Measurements from ENCODE around the gene TMEM185B.
"Not testable (repeated sequence)": the region's sequence is repeated elsewhere in the genome, so short reads cannot be mapped to it uniquely, and the experiment has no call there.

Gene TMEM185B

DNA sequence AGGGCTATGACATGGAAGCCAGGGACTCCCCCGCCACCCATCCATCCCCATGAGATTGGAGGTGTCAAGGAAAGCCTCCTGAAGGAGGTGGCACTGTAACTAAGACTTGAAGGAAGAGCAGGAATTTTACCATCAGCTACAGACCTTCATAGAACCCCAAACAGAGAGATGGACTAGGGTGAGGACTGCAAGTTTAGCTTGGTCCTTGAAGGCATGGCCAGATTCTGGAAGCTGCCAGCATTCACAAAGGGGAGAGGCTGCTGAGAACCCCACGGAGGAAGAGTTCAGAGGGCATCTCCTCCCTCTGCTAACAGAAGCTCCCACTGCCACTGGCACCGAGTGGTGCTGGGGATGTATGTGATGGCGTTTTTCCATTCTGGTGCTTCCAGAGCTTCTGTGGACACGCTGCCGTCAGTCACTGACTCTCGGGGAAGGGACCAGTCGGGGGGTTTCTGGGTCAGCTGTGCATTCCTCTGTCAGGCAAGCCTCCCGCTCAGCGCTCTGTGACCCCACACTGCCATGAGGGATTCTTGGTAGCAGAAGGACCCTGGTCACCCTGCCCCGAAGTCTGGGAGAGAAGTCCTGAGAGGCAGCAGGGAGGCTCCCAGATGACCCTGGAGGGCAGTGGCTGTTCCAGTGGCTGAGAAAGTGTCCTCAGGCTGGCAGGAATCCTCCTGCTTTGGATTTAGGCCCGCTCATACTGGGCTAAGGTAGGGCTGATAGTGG, 18.1 kb downstream of the TMEM185B start:
- DNase-seq, result peak; percentile 35

DNA sequence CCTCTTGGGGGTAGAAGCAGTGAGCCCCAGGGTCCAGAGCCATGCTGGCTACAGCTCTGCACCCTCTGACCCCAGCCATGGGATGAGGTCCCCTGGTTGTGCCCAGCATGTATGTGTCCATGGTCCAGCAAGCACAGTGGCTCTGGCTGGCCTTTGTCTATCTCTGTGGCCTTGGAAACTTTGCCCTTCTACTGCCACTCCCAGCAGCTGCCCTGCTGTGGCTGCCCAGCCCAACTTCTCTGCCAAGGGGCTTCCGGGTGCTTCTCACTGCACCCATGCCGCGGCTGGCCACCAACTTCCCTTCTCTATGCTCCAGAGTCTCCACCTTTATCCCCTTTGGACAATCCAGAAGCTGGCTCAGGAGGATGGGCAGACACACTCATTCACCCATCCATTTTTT, 18.8 kb downstream of the TMEM185B start:
- DNase-seq, result peak; percentile 32

DNA sequence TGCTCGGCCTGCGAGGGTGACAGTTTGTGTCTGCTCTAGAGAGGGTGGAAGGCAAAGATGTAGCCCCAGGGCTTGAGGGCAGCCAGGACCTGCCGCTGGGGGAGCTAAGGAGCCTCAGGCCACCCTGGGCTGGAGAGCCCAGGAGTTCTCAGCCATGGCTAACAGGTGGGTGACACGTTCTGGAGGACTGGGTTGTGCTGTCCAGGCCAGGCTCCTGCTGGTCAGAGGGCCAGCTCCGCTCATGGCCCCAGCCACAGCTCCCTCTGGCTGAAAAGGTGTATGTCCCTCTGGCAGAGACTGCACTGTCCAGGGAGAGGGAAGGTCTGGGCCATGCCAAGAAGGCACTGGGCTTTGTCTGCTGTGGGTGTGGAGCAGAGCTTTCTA, 19.2 kb downstream of the TMEM185B start:
- DNase-seq, result peak; percentile 61

- peak; percentile 46 for DNase-seq
Measured at GRCh38 chr2:120203251-120204021, 19.8 kb downstream of the TMEM185B start.

- not testable (repeated sequence) for DNase-seq
Measured at GRCh38 chr2:120199817-120200459, 23.3 kb downstream of the TMEM185B start.

DNA sequence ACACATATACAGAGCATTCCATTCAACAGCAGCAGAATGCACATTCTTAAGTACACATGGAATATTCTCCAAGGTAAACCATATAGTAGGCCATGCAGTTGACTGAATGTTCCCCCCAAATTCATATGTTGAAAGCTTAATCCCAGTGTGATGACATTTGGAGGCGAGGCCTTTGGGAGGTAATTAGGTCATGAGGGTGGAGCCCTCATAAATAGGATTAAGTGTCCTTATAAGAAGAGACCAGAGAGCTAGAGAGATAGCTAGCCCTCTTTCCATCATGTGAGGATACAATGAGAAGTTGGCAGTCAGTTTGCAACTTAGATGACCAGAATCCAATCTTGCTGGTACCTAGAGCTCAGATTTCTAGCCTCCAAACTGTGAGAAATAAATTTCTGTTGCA, 27.6 kb downstream of the TMEM185B start:
- no peak for DNase-seq

- DNase-seq, result no peak
Measured at GRCh38 chr2:120192280-120192679, 30.9 kb downstream of the TMEM185B start.

DNA sequence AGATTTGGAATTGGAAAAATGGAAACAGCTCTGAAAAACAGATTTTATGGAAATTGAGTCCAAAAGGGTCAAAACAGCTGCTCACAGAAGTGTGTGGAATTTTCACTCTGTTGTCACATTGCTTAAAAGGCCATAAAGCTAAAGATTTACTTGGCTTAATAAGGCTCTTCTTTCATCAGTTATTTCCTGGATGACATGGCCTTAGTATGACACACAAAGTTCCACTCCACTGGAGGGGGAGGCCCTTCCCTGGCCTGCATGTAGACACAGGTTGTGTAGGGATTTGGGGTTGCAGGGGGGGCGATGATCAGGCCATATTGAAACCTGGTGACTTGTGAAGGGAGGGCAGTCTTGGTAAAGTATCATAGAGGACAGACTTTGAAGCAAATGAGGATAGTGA, 34.0 kb downstream of the TMEM185B start:
- no peak for DNase-seq

DNA sequence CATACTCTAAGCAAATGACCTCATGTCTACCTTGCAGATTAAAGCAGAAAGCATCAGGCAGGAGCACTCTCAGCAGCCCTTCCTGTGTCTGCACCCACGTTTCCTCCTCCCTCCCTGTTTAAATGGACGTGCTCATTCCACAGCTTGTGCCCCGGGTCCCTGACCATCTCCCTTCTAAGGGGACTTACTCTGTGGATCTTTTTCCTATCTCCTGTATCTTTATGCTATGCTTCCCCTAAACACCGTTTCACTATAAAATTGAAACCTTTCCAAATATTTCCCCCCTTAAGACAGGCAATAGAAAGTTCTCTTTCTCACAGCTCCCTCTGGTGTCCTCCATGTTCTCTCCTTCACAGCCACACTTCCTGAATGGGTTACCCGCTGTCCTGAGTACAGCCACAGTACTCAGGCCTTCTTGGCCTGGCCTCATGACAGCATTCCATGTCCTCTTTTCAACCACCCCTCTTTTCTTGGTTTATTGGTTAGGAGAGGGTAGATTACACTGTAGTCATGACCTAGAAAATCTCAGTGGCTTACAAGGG, 41.1 kb downstream of the TMEM185B start:
- DNase-seq, result no peak

DNA sequence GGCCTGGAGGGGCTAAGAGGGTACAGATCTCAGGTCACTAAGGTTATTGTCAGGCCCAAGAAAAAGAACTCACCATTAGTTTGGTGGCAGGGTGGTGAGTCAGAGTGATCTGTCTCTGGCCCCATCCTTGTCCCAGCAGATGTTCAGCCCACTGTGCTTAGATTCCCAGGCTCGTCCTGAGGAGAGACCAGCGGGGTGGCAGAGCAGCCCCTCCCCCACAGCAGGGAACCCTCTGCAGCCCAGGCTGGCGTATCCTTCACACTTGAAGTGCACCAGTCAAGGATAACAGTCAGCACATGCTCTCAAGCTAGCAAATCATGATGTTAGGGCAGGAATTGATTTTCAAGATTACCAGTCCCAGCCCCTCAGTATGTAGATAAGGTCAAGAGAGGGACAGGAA, 43.1 kb downstream of the TMEM185B start:
- no peak for DNase-seq

DNA sequence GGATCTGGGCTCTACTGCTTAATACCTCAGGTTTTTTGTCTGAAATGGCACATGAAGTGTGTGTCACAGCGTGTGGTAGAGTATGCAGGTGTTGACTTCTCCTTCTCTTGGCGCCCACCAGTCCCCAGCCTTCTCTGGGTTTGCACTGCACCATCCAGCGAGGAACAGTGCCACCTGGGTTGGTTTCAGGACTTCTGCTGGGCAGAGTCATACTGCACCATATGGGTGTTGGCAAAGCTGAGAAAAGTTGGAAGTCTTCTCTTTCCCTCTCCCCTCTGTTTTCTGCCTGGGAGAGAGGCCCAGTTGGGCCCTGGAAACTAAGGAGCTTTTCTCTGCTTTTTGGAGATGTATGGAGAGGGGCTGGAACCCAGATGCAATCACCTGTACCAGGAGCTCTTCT, 43.8 kb downstream of the TMEM185B start:
- DNase-seq, result no peak

DNA sequence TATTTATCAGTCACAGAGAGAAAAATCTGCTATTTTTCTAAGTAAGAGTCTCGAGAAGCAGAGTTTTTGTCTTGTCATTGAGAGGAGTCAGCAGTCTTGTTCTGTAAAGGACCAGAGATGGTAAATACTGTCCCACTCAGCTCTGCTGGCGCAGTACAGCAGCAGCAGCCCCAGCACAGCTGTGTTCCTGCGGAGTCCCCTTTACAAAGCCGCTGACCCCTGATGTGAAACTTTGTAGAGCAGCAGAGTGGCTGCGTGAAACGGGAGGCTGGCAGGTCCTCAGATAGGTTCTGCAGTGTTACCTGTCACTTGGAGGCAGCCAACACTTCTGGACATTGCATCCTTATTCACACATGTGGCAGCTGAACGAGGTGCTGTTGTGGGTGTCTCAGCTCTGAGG, 45.2 kb downstream of the TMEM185B start:
- DNase-seq, result no peak

DNA sequence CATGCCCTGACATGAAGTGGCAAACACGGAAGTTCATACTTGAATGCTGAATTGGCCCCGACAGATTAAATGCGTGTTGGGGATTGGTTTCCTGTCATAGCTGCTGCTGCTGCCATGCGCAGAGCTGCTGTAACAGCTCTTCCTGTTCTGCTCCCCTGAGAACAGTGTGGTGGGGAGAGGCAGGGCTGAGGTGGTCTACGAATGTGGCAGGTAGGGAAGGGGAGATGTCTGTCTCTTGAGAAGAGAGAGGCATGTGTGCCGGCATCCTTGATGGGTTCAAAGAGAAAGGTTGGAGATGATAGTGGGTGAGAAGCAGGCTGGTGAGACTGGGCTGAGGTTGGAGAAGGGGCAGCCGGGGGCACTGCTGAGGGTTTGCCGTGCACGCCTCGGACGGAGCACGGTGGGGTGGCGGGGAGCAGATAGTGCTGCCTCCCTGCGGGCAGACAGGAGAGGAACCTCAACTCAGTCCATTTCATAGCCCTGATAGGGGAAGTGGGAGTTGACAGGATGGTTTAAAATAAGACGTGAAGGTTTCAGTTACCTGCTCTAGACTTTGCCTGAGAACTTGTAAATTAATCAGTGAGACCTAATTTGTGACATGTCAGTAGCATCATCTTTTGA, 46.1 kb downstream of the TMEM185B start:
- no peak for DNase-seq

GRCh38 chr2:120176526-120176925, 46.7 kb downstream of the TMEM185B start:
- DNase-seq, result no peak

DNA sequence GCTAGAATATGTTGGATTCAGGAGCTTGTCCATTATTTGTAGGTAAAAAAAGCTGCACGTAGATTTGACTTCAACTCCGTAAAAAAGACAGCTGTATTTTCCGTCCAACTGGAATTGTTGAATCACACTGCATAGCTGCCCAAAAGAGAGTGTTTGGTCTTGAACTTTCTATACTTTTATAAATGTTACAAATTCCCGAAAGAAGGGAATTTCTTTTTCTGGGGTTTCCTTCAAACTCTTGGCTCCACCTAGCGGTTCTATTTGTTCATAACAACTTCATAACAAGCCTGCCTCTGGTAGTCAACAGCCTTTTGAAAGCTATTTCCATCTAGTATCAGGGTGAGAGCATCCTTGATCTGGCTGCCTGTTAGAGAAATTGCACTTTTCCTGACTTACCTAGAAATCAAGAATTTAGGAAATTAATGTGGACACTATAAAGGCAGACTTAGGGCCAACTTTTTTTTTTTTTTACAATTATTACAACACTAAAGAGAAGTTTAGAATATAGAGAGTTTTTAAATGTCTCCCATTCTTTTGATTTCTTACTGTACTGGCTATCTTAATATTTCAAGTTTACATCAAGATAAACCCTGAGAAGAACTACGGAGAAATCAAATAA, 48.1 kb downstream of the TMEM185B start:
- no peak for DNase-seq

All from islet precursor cell (in vitro differentiated cells).